GM19023 (cell line): ENCODE data around the gene KIF3C.

Source experiments
- ATAC-seq: cut with Tn5 transposase; IDR thresholded peaks from one replicate; pipeline ENCODE4 v1.9.1; 2021; ENCODE audit warnings: mild to moderate bottlenecking, moderate library complexity; ENCODE audit not compliant: unreplicated experiment

KIF3C gene

DNA sequence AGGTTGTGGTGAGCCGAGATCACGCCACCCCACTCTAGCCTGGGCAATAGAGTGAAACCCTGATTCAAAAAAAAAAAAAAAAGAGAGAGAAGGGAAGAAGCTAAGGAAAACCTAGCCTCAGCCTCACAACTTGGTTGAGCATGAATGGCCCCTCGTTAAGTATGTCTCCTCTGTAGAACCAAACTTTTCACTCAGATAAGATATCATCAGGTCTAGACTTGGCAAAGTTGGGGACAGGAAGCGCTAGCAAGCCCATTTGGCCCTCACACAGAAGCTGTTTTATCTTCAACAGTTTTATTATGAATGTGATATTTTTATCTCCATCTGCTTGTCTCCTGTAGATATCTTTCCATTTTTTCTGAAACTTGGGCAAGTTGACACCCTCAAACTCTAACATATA, 100.5 kb downstream of the KIF3C start:
- ATAC-seq = no peak

DNA sequence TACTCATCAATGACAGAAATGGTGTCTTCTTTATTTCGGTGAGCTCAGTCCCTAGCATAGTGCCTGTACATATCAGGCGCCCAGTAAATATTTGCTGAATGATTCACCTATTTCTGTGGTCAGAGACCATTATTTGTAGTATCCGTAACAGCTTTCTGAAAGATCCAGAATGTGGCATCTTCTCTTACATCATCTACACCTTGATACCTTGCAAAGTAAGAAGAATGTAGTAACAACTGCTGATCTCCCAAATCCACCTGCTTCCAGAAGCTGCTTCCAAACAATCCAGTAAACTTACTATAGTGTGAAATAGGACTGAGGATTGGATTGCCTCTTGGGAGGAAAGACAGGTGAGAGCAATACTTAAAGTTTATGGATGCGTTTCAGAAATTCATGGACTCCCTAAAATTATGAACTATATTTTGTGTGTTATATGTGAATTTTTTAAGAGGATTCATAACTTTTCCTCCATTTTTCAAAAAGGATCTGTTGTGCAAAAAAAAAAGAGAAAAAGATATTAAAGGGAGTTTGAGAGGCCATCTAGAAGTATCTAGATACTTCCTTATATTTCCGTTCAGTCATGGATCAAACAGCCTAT, 103.1 kb downstream of the KIF3C start:
- ATAC-seq = no peak

DNA sequence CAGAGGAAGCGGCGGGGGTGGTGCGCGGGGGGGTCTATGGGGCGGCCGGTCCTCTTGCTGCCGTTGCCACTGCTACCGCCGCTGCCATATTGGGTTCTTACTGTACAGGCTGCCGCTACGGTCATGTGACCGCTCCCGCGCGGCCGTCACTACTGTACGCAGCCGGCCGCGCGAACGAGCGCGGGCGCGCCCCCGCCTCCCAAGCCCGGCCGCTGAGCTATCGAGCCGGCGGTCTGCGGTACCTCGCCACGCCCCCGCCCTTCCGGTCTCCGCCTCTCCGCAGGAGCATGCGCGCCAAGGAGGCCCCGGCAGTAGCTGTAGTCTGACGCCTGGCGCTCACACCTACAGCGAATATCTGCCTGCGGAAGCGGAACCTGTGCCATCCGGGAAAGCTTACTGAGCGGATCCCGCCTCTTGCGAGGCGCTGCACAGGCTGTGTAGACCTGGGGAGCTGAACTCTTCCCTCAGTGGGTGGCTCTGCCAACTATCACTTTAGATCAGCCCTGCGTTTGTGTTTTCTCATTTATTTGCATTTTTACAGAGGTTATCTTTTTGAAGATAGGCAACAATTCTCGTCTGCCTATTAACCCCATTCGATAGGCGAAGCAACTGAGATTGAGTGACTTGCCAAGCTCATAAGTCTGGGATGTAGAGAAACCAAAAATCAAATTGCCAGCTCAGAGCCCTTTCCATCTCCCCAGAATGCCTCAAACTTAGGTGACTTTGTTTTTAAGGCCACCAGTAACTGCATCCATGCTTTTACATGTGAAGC, 103.8 kb downstream of the KIF3C start, which contains the start of gene ASXL2:
TSS of gene ASXL2 (minus strand) at position 127 of the 772 bp plus-strand sequence. CDS start 265 bp downstream, outside the sequence.
- ATAC-seq = peak; percentile 92

DNA sequence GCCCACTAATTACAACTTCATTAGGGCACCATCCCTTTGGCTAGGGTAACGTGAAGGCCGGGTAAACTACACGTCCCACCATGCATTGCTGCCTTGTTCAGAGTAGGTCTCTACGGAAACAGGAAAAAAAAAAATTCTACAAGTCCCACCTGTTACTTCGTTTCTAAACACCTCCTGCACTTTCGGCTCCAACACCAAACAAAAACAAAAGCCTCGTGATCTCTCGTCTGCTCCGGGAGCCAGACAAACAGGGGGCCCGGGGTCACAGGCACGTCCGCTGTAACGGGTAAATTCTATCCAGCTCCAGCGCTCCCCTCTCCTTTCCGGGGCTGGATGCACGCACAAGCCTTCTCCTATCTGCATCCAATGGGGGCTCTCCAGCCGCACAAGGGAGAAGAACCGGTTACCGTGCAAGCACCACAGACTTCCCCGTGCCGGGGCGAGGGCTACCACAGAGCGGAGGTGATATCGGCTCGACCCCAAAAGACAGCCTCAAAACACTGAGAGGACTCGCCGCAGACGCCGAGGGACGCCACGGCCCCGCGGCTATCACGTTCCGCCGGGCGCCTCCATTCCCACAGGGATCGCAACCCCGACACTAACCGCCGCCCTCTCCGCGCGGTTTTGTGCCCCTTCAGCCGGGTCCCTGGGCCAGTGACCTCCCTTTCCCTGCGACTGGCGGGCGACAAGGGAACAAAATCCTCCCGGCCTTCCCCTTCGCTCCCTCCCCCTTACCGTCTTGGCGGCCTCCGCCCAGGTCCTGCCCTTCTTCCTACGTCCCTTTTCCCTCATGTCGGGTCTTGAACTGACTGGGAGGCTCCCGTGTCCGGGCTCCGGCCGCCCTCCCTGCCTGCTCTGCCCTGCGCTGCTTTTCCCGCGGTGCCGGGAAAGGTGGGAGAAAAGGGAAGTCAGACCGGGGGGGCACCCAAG, 104.6 kb downstream of the KIF3C start:
- ATAC-seq = peak; percentile 40
